ENCODE data around the gene SAPCD2. TPM values are rescaled to one million over a fixed set of nuclear protein-coding genes. Genes with fewer than 3 reads are reported as not detected.

The SAPCD2 gene
- total RNA-seq, 2 experiments from 2014 or later: 15.2 to 15.4 TPM

GRCh38 chr9:137095664-137096517 is 25.5 kb upstream of the SAPCD2 start:
- peak overlapping the region; percentile 75 for H3K4me3 Mint-ChIP-seq
- H3K27me3 Mint-ChIP-seq: no peaks in the 10 kb centered on the region
- no peaks in the 10 kb centered on the region for H3K9me3 Mint-ChIP-seq
- H3K36me3 Mint-ChIP-seq: peaks cover 12% of the 10 kb centered on the region
- peaks cover 15% of the 10 kb centered on the region for H3K4me1 Mint-ChIP-seq
- DNase-seq: peak; percentile 88
- H3K27ac Mint-ChIP-seq: peak overlapping the region; percentile 93

- Mint-ChIP-seq H3K27me3 (no peaks in the 10 kb centered on the region), H3K9me3 (no peaks in the 10 kb centered on the region), H3K4me1 (peaks cover 30% of the 10 kb centered on the region), H3K4me3 (no peak overlapping the region), H3K27ac (no peak overlapping the region), H3K36me3 (peaks cover 8% of the 10 kb centered on the region)
- no peak for DNase-seq
Observed at GRCh38 chr9:137089232-137089947, 19.0 kb upstream of the SAPCD2 start.

DNA sequence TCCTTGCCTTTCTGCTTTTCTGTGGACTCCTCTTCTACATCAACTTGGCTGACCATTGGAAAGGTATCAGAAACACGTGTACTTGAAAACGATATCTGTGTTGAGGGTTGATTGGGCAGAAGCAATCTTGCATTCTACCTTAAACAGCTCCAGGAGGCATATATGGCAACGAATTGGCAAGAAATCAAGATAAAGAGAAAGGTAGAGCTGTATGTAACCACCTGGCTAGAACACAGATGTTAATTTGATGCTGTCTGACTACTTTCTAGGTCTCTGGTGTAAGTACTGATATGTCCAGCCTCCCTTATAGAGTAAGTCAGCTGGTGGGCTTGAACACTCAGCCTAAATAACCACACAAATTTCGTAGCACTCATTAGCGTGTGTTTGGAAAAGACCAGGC is 17.8 kb upstream of the SAPCD2 start:
- DNase-seq: no peak
- Mint-ChIP-seq H3K36me3 (peaks cover 8% of the 10 kb centered on the region), H3K4me1 (peaks cover 31% of the 10 kb centered on the region), H3K27me3 (no peaks in the 10 kb centered on the region), H3K4me3 (peak overlapping the region; percentile 86), H3K9me3 (no peaks in the 10 kb centered on the region), H3K27ac (peak overlapping the region; percentile 89)

DNA sequence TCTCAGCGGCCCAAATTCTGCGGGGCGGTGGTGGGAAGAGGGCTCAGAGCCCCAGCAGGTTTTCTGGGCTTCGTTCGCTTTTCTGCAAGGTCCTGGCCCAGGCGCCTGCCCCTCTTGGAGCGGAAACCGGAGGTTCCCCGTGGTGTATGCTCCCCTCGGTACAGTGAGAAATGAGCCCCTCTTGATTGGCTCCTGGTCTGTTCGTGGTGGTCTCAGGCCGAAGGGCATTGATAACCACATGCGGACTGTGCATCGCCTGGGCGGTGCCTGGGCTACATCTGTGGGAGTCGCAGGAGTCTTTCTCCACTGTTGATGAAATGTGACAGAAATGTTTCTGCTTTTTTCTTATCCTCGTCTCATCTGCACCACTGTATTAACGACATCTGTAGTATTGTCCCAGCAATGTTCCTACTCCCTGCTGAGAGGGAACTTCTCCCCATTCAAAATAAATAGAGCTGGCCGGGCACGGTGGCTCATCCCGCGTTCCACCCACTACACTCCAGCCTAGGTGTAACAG is 17.1 kb upstream of the SAPCD2 start:
- H3K27me3 Mint-ChIP-seq: no peaks in the 10 kb centered on the region
- peak overlapping the region; percentile 86 for H3K4me3 Mint-ChIP-seq
- peaks cover 31% of the 10 kb centered on the region for H3K4me1 Mint-ChIP-seq
- DNase-seq: no peak
- H3K36me3 Mint-ChIP-seq: peaks cover 6% of the 10 kb centered on the region
- no peaks in the 10 kb centered on the region for H3K9me3 Mint-ChIP-seq
- H3K27ac Mint-ChIP-seq: peak overlapping the region; percentile 89

DNA sequence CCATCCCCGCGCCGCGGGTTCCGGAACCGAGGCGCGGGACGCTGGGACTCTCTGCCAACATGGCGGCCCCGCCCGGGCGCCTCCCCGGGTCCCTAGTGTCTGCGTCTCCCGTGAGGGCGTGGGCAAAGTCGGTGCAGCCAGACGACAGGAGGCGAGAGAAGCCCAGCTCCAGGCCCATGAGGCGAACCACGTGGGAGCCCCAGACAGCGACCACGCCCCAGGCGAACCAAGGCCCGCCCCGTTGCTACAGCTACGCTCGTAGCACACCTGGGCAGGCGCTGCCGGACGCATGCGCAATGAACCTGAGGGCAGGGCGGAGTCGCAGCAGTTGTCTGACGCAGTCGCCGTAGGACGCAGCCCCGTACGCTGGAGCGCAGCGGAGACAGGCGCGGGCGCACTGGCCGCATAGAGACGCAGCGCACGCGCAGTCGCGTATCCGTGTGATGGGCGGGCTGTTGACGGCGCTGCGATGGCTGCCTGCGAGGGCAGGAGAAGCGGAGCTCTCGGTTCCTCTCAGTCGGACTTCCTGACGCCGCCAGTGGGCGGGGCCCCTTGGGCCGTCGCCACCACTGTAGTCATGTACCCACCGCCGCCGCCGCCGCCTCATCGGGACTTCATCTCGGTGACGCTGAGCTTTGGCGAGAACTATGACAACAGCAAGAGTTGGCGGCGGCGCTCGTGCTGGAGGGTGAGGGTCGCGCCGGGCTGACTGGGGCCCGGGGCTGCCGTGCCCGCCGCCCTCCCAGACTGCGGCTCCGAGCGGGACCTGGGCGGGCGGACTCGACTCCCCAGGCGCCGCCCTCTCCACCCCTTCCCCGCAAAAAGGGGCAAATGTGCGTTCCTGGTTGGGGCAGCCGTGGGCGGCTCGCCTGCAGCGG is 16.4 kb upstream of the SAPCD2 start, which contains the start of gene MAN1B1:
Gene MAN1B1, plus strand, starts transcription at position 455 of the 878 bp plus-strand sequence. Its CDS starts 15 bp downstream, at position 470.
- DNase-seq: peak; percentile 100
- Mint-ChIP-seq H3K4me3 (peak within 1 kb of the TSS; percentile 86), H3K9me3 (no peaks in the 10 kb centered on the region), H3K27me3 (no peaks in the 10 kb centered on the region), H3K27ac (peak within 1 kb of the TSS; percentile 92), H3K4me1 (peaks cover 31% of the 10 kb centered on the region), H3K36me3 (peaks cover 6% of the 10 kb centered on the region)

DNA sequence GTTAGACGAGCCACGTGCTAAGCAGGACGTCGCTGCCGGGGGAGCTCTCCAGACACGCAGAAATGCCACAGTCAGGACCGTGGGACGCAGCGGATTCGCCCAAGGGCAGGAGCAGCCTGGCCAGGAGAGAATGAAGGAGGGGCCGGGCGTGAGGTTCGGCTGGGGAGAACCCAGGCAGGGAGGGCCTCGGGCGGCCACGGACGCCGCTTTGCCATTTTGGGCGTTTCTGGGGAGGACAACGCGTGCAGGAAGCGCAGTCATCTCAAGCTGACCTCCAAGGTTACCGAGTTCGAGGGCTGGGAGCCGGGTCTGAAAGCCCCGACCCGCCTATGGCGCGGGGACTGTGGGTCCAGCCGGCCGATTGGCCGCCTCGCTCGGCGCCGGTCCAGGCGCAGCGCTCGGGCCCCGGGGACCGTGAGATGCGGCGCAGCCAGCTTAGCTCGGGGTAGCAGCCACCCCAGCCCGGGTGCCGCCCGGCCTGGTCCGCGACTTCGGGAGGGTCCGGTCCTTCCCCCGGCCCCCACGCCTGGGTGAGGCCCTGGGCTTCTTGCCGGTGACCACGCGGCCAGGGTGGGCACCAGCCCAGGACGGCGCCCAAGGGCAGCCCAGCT is 15.7 kb upstream of the SAPCD2 start:
- H3K4me3 Mint-ChIP-seq: peak overlapping the region; percentile 84
- DNase-seq: peak; percentile 44
- H3K4me1 Mint-ChIP-seq: peaks cover 31% of the 10 kb centered on the region
- H3K9me3 Mint-ChIP-seq: no peaks in the 10 kb centered on the region
- H3K36me3 Mint-ChIP-seq: peaks cover 6% of the 10 kb centered on the region
- no peaks in the 10 kb centered on the region for H3K27me3 Mint-ChIP-seq
- H3K27ac Mint-ChIP-seq: peak overlapping the region; percentile 92

DNA sequence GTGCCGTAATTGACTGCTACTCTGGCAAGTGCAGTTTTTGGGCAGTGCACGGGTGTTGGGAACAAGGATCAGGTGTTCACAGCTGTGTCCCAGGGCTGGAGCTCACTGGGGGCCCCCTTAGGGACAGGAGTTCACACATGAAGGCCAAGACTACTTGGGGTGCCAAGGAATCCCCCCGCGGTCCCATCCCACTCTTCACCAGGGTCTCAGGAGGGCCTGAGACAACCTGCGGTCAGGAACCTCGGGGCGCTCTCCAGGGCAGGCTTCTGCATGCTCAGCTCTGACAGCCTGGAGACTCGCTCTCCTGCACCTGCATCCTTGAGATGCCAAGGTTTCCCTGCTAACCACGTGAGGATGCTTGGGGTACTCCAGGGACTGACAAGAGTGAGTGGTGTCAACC is 14.2 kb upstream of the SAPCD2 start:
- peaks cover 28% of the 10 kb centered on the region for H3K4me1 Mint-ChIP-seq
- no peak overlapping the region for H3K4me3 Mint-ChIP-seq
- no peak overlapping the region for H3K27ac Mint-ChIP-seq
- H3K9me3 Mint-ChIP-seq: no peaks in the 10 kb centered on the region
- H3K27me3 Mint-ChIP-seq: no peaks in the 10 kb centered on the region
- DNase-seq: no peak
- H3K36me3 Mint-ChIP-seq: peaks cover 10% of the 10 kb centered on the region

DNA sequence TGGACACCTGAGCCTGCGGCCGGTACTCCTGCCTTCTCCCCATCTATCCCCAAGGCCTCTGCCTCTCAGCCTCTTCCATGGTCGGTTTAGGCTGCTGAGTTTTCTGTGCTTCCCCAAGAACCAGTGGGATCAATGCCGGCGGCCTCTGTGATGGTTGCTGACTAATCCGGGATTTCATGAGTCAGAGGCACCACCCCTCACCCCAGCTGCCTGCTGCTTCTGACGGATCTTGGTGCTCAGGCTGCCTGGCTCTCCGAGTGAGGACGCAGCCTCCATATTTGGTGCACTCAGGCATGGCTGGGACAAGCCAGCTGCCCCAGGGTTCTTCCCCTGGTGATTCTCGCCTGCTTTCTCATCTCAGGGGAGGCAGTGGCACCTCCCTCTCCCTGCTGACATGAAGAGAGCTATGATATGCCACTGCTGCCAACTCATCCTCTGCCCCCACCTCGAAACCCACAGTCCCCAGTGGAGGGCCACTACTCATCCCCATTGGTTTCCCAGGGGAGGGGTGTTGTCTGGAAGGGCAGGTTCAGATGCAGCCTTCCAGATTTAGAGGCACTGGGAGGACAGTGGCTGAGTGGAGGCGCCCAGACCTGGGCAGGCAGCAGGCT is 13.1 kb upstream of the SAPCD2 start:
- H3K4me1 Mint-ChIP-seq: peaks cover 22% of the 10 kb centered on the region
- H3K9me3 Mint-ChIP-seq: no peaks in the 10 kb centered on the region
- DNase-seq: no peak
- H3K27ac Mint-ChIP-seq: no peak overlapping the region
- H3K27me3 Mint-ChIP-seq: no peaks in the 10 kb centered on the region
- H3K4me3 Mint-ChIP-seq: no peak overlapping the region
- H3K36me3 Mint-ChIP-seq: peaks cover 10% of the 10 kb centered on the region

GRCh38 chr9:137082925-137083290 is 12.6 kb upstream of the SAPCD2 start:
- Mint-ChIP-seq H3K4me3 (no peak overlapping the region), H3K9me3 (no peaks in the 10 kb centered on the region), H3K36me3 (peaks cover 10% of the 10 kb centered on the region), H3K27ac (no peak overlapping the region), H3K4me1 (peaks cover 18% of the 10 kb centered on the region), H3K27me3 (no peaks in the 10 kb centered on the region)
- no peak for DNase-seq

DNA sequence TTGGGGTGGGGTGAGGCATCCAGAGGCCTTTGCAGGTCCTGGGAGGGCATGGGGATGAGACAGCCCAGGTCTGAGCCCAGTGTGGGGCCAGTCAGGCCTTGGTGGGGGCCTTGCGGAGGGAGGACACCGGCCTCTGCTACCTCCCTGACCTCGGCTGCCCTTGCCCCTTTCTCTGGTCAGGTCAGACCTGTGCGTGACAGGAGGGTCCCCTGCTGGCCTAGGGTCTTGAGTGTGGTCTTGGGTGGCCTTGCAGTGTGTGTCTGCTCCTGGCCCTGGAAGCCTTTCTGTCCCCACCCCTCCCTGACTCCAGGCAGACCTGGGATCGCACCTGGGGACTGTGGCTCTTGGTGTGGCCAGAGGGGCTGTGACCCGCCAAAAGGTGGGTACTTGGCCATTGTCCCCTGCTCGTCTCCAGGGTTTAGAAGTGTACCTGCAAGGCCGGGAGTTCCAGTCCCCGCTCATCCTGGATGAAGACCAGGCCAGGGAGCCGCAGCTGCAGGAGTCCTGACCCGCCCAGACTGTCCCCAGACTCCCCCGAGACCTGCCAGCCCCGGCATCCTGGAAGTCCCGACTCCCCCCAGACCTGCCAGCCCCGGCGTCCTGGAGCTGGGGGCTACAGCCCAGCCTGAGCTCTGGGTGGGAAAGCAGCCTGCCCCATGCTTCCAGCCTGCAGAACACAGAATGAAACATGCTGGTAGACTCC is 12.0 kb upstream of the SAPCD2 start:
- Mint-ChIP-seq H3K9me3 (no peaks in the 10 kb centered on the region), H3K36me3 (peaks cover 10% of the 10 kb centered on the region), H3K27me3 (no peaks in the 10 kb centered on the region), H3K4me1 (peaks cover 13% of the 10 kb centered on the region), H3K4me3 (no peak overlapping the region), H3K27ac (no peak overlapping the region)
- DNase-seq: no peak

DNA sequence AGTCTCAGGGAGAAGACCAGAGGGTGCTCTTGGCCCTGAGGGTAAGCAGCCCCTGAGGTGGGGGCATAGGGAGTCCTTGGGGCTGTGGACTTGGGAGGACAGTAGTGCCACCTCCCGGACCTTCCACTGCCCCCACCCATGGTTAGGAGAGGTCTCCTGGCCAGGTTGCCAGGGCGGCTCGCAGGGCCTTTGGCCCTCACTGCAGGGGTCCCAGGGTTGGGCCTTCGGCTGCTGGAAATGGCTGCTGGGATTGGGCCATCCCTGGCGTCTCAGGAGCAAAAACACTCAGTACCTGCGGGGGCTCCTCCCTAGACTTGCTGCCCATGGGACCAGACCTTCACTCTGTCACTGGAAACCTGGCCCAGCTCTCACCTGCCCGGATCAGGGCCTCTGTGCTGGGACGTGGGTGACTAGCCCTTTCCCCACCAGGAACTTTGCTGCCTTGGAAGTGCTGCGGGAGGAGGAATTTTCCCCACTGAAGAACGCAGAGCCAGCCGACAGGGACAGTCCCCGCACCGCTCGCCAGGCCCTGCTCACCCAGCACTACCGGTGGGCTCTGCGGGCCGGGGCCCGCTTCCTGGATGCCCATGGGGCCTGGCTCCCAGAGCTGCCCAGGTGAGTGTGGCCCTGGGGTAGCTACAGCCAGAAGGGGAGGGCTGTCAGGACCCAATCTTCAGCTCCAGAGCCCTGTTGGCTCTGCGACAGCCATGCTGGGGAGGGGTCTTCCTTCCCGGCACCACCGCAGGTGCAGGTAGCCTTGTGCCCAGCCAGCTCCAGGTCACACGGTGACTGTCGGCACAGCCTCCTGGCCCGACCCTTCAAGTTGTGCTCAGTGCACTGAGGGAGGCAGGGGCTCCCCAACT is 10.1 kb upstream of the SAPCD2 start:
- Mint-ChIP-seq H3K36me3 (peaks cover 6% of the 10 kb centered on the region), H3K27me3 (no peaks in the 10 kb centered on the region), H3K27ac (no peak overlapping the region), H3K9me3 (no peaks in the 10 kb centered on the region), H3K4me1 (peaks cover 9% of the 10 kb centered on the region), H3K4me3 (no peak overlapping the region)
- no peak for DNase-seq

DNA sequence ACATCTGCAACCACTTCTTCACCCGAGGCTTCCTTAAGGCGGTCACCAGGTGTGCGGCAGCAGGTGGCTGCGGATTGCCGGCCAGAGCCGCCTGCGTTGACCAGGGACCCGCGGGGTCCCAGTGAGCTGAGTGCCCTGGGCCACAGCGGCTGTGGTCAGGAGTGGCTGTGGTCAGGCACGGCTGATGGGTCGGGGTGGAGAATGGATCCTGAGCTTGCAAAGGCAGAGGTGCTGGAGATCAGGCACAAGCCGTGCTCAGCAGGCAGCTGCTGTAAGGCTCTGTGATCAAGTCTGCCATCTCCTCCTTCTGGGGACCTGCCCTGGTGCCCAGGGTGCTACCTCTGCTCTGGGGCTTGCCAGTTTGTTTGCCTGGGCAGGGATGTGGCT is 9.0 kb upstream of the SAPCD2 start:
- Mint-ChIP-seq H3K4me3 (no peak overlapping the region), H3K27me3 (no peaks in the 10 kb centered on the region), H3K4me1 (peaks cover 3% of the 10 kb centered on the region), H3K27ac (no peak overlapping the region), H3K9me3 (no peaks in the 10 kb centered on the region), H3K36me3 (peaks cover 4% of the 10 kb centered on the region)
- DNase-seq: no peak
